Fibroblast of gingiva (primary cell): ENCODE results near the gene KIF1C.
"Not testable (repeated sequence)": the region's sequence is repeated elsewhere in the genome, so short reads cannot be mapped to it uniquely, and the experiment has no call there.

Experiments used
- DNase-seq: peaks from one replicate; pipeline ENCODE4 v3.0.0-alpha.2; 2011; ENCODE audit warnings: low read depth

KIF1C gene

DNA sequence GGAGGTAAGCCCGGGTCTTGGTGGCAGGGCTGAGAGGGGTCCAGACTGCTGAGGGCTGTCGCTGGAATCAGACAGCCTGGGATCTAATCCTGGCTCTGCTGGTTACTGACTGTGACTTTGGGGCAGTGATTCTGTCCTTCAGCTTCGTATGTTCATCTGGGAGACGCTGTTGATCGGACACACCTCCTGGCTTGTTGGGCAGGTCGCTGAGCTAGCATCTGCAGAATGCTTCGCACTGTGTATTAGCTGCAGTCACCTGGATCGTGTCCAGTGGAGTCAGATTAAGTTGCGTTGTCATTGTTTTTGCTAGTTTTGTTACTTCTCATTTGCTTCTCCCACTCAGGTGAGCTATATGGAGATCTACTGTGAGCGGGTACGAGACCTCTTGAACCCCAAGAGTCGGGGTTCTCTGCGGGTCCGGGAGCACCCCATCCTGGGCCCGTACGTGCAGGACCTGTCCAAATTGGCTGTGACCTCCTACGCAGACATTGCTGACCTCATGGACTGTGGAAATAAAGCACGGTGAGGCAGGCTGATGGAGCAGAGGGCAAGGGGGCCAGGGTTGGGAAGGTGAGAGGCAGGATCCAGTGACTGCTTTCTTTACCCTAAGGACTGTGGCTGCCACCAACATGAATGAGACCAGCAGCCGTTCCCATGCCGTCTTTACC, 4.5 kb downstream of the KIF1C start:
- no peak for DNase-seq

DNA sequence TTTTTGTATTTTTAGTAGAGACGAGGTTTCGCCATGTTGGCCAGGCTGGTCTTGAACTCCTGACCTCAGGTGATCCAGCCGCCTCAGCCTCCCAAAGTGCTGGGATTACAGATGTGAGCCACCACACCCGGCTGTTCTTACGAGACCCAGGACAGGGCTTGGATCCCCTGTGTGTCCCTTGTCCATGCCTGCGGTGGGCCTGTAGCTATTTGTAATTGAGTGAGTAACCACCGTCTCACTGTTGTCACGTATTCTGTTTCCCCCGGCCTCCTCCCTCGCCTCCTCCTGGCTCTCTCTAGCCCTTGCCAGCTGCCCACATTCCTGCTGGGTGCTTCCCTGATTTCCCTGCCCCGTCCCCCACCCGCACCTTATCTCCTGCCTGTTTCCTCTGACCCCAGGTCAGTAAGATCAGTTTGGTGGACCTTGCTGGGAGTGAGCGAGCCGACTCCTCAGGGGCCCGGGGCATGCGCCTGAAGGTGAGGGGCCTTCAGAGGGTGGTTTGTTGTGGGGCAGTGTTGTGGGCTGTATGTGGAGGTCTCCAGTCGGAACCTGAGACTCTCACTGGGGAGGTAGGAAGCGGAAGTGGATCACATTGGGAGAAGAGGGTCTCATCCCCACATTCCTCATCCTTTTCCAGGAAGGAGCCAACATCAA, 5.6 kb downstream of the KIF1C start:
- no peak for DNase-seq

DNA sequence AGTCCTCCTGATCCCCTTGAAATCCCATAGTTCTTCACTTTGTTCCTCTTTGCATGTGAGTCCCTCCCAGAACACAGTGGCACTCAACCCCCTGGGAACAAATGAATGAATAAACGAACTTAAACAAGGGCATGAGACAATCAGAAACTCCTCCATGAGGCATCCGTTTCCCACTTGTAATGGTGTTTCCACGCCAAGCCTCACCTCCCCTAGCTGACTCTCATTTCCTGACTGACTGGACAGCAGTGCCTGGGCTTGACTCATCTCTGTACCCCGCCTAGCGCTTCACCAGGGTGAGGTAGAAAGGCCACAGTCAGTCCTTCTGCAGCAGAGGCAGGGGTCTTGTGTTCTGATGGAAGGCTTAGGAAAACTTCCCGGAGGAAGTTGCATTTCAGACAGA, 14.2 kb downstream of the KIF1C start:
- DNase-seq: no peak

DNA sequence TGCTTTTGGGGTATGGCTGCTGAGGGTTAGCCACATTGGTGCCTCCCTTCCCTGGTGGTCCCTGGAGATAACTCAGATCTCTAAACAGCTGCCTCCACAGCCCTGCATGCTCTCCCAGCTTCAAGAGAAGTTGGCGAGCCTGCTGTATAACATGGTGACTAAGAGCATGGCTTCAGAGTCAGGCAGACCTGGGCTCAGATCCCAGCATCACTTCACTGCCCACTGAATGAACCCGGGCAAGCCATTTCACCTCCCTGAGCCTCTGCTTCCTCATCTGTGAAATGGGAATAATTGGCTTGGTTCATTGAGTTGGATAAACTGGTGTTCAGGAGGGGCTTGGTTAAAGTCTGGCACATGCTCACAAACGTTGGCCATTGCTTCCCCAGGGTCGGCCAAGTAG, 16.6 kb downstream of the KIF1C start:
- DNase-seq: no peak

DNA sequence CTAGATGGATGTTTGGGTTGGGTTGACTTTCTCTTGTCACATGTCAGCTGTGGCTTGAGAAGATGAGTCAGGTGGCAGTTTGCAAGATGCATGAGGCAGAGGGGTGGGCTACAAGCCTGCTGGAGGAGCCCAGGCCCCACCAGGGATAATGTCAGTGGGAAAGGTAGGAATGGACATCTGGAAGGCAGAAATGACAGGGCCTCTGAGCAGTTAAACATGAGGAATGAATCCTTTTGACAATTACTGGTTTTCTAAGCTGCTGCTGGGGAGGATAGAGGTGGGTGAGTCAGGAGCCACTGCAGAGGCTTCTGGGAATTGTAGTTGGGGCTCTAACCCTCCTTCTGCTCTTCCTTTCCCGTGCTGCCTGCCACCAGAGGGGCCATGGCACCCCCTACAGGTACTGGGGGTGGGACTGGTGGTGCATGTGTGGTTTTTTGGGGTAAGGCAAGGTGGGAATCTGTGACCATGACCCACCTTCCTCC, 21.8 kb downstream of the KIF1C start:
- DNase-seq: no peak

DNA sequence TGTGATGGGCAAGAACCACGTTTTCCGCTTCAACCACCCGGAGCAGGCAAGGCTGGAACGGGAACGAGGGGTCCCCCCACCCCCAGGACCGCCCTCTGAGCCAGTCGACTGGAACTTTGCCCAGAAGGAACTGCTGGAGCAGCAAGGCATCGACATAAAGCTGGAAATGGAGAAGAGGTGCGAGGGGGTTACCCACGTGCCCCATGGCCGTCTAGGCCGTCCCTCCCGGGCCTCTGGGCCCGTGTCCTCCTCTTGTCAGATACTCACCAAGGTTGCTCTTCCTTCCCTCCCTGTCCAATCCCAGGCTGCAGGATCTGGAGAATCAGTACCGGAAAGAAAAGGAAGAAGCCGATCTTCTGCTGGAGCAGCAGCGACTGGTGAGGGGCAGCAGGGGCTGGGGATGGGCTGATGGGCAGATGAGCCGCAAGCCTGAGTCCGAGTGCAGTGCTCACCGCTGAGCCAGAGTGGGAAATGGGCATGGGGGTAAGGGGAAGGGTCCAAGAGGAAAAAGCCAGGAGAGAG, 22.8 kb downstream of the KIF1C start:
- no peak for DNase-seq

DNA sequence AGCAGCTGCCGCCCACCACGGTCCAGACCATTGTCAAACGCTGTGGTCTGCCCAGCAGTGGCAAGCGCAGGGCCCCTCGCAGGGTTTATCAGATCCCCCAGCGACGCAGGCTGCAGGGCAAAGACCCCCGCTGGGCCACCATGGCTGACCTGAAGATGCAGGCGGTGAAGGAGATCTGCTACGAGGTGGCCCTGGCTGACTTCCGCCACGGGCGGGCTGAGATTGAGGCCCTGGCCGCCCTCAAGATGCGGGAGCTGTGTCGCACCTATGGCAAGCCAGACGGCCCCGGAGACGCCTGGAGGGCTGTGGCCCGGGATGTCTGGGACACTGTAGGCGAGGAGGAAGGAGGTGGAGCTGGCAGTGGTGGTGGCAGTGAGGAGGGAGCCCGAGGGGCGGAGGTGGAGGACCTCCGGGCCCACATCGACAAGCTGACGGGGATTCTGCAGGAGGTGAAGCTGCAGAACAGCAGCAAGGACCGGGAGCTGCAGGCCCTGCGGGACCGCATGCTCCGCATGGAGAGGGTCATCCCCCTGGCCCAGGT, 24.5 kb downstream of the KIF1C start:
- DNase-seq: no peak

DNA sequence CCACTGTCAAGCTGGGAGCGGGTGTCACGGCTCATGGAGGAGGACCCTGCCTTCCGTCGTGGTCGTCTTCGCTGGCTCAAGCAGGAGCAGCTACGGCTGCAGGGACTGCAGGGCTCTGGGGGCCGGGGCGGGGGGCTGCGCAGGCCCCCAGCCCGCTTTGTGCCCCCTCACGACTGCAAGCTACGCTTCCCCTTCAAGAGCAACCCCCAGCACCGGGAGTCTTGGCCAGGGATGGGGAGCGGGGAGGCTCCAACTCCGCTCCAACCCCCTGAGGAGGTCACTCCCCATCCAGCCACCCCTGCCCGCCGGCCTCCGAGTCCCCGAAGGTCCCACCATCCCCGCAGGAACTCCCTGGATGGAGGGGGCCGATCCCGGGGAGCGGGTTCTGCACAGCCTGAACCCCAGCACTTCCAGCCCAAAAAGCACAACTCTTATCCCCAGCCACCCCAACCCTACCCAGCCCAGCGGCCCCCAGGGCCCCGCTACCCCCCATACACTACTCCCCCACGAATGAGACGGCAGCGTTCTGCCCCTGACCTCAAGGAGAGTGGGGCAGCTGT, 25.9 kb downstream of the KIF1C start:
- DNase-seq: no peak

DNA sequence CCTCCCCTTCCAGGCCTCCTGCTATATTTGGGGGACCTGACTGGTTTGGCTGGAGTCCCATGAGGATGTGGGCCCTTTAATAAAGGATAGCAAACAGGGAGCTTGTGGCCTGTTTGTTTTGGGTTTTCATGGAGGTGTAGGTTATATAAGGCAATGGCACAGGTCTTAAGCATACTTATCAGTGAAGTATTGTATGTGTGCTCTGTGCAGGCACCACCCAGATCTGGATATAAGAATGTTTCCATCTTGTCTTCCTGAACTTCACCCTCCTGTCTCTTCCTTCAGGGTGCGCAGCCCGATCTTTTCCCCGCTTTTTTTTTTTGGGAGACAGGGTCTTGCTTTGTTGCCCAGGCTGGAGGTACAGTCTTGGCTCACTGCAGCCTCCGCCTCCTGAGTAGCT, 26.9 kb downstream of the KIF1C start:
- no peak for DNase-seq

DNA sequence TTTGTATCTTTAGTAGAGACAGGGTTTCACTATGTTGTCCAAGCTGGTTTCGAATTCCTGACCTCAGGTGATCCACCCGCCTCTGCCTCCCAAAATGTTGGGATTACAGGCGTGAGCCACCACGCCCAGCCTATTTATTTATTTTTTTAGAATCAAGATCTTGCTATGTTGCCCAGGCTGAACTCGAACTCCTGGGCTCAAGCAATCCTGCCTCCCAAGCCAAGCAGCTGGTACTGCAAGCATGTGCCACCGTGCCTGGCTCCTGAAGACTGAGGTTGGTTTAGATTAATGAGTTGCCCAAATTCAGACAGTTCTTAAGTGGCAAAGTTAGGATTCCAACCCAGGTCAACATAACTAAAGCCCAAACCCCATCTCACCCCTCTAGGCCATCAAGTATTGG, 29.5 kb downstream of the KIF1C start:
- no peak for DNase-seq

DNA sequence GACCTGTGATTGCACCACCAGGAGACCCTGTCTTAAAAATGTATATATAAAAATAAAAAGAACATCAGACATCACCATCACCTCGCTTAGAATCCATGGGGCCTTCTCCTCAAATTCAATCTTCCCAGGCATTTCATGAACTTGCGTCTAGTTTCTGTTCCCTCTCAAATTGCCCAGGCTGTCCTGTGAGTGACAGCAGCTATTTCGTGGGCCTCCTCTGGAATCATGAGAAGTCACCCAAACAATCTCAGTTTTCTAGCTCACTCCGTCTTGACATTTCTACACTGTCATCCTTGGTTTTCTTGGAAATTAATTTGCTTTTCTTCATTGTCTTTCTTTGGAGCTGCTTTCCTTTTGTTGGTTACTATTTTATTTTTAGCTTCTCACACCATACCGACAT, 30.2 kb downstream of the KIF1C start:
- DNase-seq: no peak

DNA sequence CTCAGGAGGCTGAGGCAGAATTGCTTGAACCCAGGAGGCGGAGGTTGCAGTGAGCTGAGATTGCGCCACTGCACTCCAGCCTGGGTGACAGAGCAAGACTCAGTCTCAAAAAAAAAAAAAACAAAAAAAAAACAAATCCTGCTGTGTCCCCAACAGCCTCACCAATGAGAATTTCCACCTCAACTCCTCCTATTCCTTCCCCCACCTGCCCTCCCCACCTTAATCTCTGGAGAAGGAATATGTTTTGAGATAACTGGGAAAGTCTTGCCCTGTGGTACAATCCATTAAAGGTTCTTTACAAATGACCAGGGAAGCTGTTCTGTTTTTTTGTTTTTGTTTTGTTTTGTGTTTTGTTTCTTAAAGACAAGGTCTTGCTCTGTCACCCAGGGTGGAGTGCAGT, 32.4 kb downstream of the KIF1C start:
- not testable (repeated sequence) for DNase-seq

DNA sequence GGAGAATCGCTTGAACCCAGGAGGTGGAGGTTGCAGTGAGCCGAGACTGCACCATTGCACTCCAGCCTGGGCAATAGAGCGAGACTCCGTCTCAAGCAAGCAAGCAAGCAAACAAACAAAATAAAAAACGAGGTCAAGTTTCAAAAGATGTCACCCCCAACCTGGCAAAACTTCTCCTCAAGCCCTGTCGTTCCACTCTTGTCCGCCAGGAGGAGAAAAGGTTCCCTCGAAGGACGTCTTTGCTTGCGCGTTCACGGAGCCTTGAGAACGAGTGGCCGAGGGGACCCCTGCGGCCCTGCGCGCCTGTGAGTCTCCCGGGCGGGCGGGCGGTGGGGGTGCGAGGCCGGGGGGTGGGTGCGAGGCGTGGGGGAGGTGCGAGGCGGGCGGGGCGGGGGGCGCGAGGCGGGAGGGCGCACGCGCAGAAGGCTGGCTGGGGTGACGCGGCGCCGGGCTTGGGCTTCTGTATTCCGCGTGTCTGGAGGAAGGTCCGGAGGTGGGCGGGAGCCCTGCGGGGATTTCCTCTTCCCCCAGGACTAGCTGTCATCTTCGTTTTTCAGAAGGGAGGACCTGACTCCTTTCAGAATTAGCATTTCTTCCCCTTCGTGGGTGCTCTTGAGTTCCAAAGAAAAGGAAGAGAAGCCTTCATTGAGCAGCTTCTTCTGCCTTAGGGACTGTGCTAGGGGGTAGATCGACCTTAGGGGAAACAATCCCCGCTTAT, 33.8 kb downstream of the KIF1C start:
- peak; percentile 63 for DNase-seq

DNA sequence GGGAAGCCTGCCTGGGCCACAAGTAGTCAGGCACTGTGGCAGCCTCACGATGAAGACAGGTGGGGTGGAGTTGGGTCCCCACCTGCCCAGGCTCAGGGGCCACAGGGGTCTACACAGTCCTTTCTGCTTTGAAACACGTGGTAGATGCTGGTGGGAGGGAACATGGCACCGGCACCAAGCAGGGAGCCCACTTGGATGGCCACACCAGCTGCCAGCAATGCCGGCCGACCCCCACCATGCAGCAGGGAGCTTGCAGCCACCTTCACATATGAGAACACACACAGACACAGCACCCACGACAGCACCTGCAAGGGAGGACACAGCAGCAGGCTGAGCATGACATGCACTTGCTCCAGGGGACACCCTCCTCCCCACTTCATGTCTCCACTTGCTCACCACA, 35.1 kb downstream of the KIF1C start:
- DNase-seq: no peak

DNA sequence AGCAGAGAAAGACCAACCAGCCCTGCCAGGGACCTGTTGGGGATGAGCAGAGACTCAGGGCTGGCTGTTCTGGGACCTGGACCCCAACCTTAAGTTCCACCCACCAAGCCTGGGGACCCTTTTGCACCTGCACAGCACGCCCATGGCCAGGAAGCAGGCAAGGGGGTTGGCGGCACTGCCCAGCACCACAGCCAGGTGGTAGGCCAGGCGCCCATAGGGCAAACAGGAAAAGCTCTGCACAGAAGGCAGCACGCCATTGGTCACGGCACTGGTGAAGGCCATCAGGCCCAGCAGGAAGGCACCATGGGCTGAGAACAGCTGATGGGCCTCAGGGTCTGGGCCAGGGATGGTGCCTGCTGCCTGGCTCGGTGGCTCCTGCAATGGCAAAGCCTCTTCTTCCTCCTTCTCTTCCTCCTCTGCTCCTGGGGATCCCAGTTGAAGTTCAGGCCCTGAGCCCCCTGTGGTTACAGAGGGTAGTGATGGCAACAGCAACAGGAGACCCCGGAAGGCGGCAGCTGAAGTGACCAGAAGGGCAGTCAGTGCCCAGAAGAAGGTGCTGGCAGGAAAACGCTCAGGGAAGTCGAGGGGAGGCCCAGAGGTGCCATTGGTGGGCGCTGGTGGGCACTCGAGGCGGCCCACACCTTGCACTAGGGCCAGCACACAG, 35.7 kb downstream of the KIF1C start:
- no peak for DNase-seq

DNA sequence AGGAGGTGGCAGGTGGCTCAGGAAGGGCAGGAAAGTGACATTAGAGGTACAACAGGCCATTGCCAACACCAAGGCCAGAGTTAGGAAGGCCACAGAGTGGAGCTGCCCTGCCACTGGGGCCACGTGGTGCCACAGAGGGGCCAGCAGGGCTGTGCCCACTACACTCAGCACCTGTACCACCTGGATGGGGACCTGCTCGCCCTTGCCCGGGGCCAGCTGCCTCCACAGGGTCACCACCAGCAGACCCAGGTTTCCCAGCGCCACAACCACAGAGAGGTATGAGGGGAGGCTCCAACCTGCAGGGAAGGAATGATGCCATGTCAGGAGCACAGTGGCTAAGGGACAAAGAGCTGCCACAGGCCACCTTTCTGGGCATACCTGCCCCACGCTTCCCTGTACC, 36.3 kb downstream of the KIF1C start:
- DNase-seq: no peak

DNA sequence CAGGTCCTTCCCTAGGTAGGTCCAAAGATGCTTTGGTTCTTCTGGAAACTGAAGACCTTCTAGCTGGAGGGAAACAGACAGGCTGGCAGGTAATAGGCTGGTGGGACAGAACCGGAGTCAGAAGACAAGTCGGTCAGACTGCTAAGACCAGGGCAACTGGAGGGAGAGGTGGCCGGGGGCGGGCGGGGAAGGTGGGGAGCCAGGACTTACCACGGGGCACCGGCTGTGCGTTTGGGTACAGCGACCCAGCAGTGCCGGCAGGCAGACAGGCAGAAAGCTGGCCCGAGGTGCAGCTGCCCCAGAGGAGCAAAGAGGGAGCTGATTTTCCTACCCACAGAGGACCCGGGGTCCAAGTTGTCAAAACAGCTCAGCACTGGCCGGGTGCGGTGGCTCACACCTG, 36.9 kb downstream of the KIF1C start:
- DNase-seq: no peak

DNA sequence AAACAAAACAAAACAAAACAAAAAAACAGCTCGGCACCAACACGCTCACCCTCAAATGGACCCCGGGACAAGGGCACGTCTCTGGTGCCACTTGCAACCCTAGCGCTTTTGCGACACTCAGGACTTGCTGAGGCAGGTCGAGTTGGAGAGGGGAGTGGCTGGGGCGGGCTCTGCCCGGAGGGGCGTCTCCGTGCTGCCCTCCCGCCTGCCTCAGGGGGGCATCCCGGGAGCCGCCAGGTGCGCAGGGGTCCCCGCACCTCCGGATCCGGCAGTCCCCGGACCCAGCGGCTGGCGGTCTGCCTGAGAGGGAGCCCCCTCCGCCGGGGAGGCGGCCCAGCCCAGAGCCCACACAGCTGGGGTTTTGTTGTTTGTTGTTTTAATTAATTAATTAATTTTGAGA, 37.6 kb downstream of the KIF1C start, which contains the start of gene SLC52A1:
SLC52A1 (minus strand) TSS at position 112 of the 400 bp plus-strand sequence. CDS start 820 bp downstream, outside the sequence.
- no peak for DNase-seq

DNA sequence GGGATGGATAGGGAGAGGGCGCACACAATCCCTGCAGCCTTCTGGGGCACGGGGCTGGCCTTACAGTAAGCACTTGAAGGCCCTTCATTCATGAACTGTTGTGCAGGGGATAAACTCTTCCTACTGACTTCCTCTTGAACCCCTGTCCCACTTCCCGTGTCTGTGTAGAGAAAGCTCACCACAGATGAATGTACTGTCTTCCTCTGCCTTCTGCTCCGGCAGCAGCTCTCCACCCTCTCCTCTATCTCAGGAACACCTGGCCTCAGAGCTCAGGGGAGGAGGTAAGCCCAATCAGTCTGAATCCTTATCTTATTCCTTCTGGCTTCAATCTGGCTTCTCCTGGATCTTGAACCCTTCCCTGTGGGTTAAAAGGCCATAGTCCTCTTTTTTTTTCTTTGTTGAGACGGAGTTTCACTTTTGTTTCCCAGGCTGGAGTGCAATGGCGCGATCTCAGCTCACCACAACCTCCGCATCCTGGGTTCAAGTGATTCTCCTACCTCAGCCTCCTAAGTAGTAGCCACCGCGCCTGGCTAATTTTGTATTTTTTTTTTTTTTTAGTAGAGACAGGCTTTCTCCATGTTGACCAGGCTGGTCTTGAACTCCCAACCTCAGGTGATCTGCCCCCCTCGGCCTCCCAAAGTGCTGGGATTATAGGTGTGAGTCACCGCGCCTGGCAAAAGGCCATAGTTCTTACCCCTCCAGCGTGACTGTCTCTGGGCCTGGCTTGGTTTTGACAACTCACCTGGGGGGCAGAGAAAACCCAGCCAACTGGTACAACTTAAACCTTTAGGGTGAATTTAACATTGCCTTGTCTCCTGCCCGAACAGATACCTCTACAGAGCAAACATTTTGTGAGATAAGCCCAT, 44.6 kb downstream of the KIF1C start:
- no peak for DNase-seq

DNA sequence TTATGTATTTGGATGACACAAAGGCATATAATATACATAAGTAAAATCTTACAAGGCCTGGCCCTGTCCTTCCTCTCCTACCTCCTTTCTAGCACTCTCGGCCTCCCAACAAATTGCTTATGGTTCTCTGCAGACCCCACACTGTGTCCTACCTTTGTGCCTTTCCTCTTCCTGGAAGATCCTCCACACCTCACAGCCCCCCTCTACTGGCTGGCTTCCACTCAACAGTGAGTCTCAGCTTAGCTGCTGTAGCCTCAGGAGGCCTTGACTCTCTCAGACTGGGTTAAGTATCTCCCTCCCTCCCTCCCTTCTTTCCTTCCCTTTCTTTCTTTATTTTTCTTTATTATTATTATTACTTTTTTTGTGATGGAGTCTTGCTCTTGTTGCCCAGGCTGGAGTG, 45.8 kb downstream of the KIF1C start:
- DNase-seq: no peak

DNA sequence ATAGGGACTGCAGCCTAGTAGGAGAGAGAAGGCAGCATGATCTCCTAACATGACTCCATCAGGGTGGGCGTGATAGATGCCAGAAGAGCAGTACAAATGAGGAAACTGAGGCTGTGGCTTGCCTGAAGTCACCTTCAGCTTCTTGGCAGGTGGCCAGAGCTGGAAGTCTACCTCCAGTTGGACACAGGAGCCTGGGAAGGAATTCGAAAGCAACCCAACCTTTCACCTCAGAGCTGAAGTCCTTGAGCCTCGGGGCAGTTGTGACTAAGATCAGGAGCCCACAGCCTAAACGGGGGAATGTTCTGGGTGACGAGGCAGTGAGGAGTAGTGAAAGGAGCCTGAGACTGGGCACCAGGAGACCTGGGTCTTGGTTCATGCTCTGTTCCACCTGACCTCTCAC, 46.9 kb downstream of the KIF1C start:
- DNase-seq: no peak
